Fibroblast of villous mesenchyme (primary cell): ENCODE measurements around the gene MINDY1. TPM values are rescaled to one million over a fixed set of nuclear protein-coding genes. Genes with fewer than 3 reads are reported as not detected.

Experiments used
- DNase-seq: peaks from one replicate; pipeline ENCODE4 v3.0.0-alpha.2; 2010; ENCODE audit warnings: low read depth
- H3K4me3 ChIP-seq: 2 replicates; pipeline ENCODE4 v1.5.1; 2011; ENCODE audit warnings: low read depth, mild to moderate bottlenecking, low read length
- CTCF ChIP-seq: IDR thresholded peaks from 2 replicates; pipeline ENCODE4 v1.5.1; 2012; ENCODE audit warnings: low read depth, mild to moderate bottlenecking, low read length; ENCODE audit not compliant: insufficient read depth
- total RNA-seq: library from RNA; depleted of rRNA; stranded (reverse); fragments of >200 nt; gene quantifications from 2 replicates; pipeline ENCODE4 v1.2.3, GENCODE V29; 2012

Gene MINDY1
- total RNA-seq, 1 donor: 10.8 TPM

DNA sequence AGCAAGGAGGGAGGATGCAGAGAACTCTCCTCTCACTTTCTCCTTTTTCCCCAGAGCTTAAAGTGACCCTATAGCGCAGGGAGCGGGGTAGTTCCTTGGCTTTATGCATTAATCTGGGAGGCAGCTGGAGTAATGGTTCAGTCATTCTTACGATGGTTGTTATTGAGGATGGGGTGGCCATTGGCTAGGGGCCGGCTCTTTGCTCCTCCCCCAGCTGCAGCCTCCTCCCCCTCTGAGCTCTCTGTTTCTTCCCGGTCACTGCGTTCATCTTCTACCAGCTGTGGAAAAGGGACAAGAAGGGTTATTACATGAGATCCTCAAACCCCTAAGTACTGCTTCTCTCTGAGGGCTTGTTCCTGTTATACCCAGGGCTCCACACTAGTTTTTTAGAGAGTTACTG lies 40.7 kb downstream of the MINDY1 start:
- no peak for DNase-seq
- TF ChIP-seq CTCF: no peak
- H3K4me3 ChIP-seq: no peak overlapping the region

GRCh38 chr1:150965605-150966004 lies 41.1 kb downstream of the MINDY1 start:
- TF ChIP-seq CTCF: no peak
- H3K4me3 ChIP-seq: no peak overlapping the region
- no peak for DNase-seq

DNA sequence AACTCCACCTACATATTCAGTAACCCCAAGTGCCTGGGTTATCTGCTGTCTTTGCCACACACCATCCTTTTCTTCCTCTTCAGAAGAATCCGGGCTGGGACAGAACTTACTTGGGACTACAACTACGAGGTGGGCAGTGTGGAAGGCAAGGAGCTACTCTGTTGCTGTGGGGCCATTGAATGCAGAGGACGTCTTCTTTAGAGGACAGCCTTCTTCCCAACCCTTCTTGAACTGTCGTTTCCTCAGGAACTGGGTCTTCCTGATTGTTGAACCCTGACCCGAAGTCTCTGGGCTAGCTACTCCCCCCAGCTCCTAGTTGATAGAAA lies 42.6 kb downstream of the MINDY1 start:
- TF ChIP-seq CTCF: no peak
- H3K4me3 ChIP-seq: no peak overlapping the region
- DNase-seq: no peak

- TF ChIP-seq CTCF: no peak
- H3K4me3 ChIP-seq: no peak overlapping the region
- DNase-seq: no peak
These were observed 43.2 kb downstream of the MINDY1 start for GRCh38 chr1:150963321-150964163.

- DNase-seq: peak; percentile 21
- TF ChIP-seq CTCF: no peak
- H3K4me3 ChIP-seq: no peak overlapping the region
These were observed 44.9 kb downstream of the MINDY1 start for GRCh38 chr1:150961756-150962155.

DNA sequence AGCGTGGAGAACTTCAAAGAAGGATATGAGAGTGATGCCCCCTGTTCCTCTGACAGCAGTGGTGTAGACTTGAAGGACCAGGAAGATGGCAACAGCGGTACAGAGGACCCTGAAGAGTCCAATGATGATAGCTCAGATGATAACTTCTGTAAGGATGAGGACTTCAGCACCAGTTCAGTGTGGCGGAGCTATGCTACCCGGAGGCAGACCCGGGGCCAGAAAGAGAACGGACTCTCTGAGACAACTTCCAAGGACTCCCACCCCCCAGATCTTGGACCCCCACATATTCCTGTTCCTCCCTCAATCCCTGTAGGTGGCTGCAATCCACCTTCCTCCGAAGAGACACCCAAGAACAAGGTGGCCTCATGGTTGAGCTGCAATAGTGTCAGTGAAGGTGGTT lies 46.1 kb downstream of the MINDY1 start:
- DNase-seq: no peak
- TF ChIP-seq CTCF: no peak
- H3K4me3 ChIP-seq: no peak overlapping the region

GRCh38 chr1:150957666-150958065 lies 49.0 kb downstream of the MINDY1 start:
- no peak for DNase-seq
- TF ChIP-seq CTCF: no peak

More at GRCh38 chr1:150957666-150958065, 49.0 kb downstream of the MINDY1 start:
- no peak overlapping the region for H3K4me3 ChIP-seq
